Adrenal gland (tissue), 12 donors: ENCODE data around the gene ADCK1. TPM values are rescaled to one million over a fixed set of nuclear protein-coding genes. Genes with fewer than 3 reads are reported as not detected.

Experiments
- DNase-seq, 7 donors: peaks; one replicate each; pipeline ENCODE4 v3.0.0-alpha.2; 2019 to 2020
- H3K27ac ChIP-seq, 5 donors: fragments of 200-600 bp; sonication (generic) in 4 of 5; 1 replicate in 3 of 5; 2 replicates in 2 of 5; pipeline versions ENCODE4 v1.5.1 to v1.8.0; 2016 to 2020; ENCODE audit warnings: mild to moderate bottlenecking in 1 of 5
- H3K27me3 ChIP-seq: fragments of 200-600 bp; 2 replicates; pipeline ENCODE4 v1.8.0; 2021
- H3K36me3 ChIP-seq, 2 donors: fragments of 200-600 bp; replicated peaks in 1 of 2; 1 replicate in 1 of 2; 2 replicates in 1 of 2; pipeline versions ENCODE4 v1.5.1 to v1.8.0; 2018 to 2022
- H3K4me1 ChIP-seq, 2 donors: fragments of 200-600 bp; replicated peaks in 1 of 2; 1 replicate in 1 of 2; 2 replicates in 1 of 2; pipeline versions ENCODE4 v1.5.1 to v1.8.0; 2018 to 2021
- H3K4me3 ChIP-seq, 4 donors: fragments of 200-600 bp; sonication (generic) in 3 of 4; one replicate each; pipeline ENCODE4 v1.5.1; 2016 to 2018
- H3K9me3 ChIP-seq, 3 donors: fragments of 200-600 bp; sonication (generic) in 1 of 3; replicated peaks in 1 of 3; 1 replicate in 2 of 3; 2 replicates in 1 of 3; pipeline versions ENCODE4 v1.5.1 to v1.8.0; 2016 to 2021
- CTCF ChIP-seq, 6 experiments: fragments of 450-650 bp in 4 of 6; fragments of 200-600 bp in 2 of 6; sonication (generic) in 1 of 6; IDR thresholded peaks; 1 replicate in 5 of 6; 2 replicates in 1 of 6; pipeline versions ENCODE4 v1.5.1 to v1.8.0; 2016 to 2021; ENCODE audit warnings: antibody characterized with exemption in 6 of 6, mild to moderate bottlenecking in 2 of 6, moderate library complexity in 1 of 6
- POLR2A ChIP-seq, 2 donors: fragments of 450-650 bp; IDR thresholded peaks; one replicate each; pipeline ENCODE4 v1.6.1; 2017; ENCODE audit warnings: antibody characterized with exemption in 2 of 2, mild to moderate bottlenecking in 2 of 2, moderate library complexity in 1 of 2
- WGBS, 4 donors: extraction: QIAGEN DNeasy Blood & Tissue Kit in 2 of 4; methylation state at CpG; one replicate each; pipeline versions ENCODE4 v1.1.5 to v1.1.7; 2013 to 2017; 5-methylcytosine and 5-hydroxymethylcytosine counted together
- intact Hi-C, 2 donors: fragments of 100-400 bp; cut with DNase I; formaldehyde crosslinking; loops; one replicate each; pipeline versions ENCODE4 v1.14.1 to v1.15.0; 2022 to 2023
- polyA plus RNA-seq, 3 donors: library from polyadenylated mRNA; stranded (reverse); fragments of 200-250 nt in 2 of 3; fragments of 350-450 nt in 1 of 3; fragmentation: Illumina TruSeq in 1 of 3; extraction: RNeasy Lipid Tissue Mini Kit (QIAGEN cat#74804) in 1 of 3; gene quantifications; one replicate each; pipeline ENCODE4 v1.2.3, GENCODE V29; 2013 to 2014
- total RNA-seq, 9 donors: library from RNA; depleted of rRNA in 4 of 9; stranded (reverse); fragments of >200 nt in 4 of 9; fragments of 120-200 nt in 1 of 9; fragmentation: NEBNext Ultra II Directional in 1 of 9; extraction: Animal tissue kit (Norgen Biotek cat#: 25700) in 1 of 9; gene quantifications; one replicate each; pipeline versions ENCODE4 v1.1.0 to v1.2.4, GENCODE V29; 2013 to 2023
- donor health status: healthy with polysubstance abuse.
- donor health status: Bipolar disorder and iron deficiency.
- donor health status: DM: yes; HTN: yes; CAD: no.
- donor health status: DM: no; HTN: no; CAD: no.
- donor health status: DM: no; HTN: no; CAD: no.
- donor health status: DM: yes; HTN: yes; CAD: no.

Gene ADCK1
- total and polyA plus RNA-seq, 12 donors = 5.2 to 18.1 (median 9.9) TPM

- no peak overlapping the region for H3K27ac ChIP-seq
- no peaks in the 10 kb centered on the region for H3K27me3 ChIP-seq
- no peak overlapping the region for H3K4me3 ChIP-seq
- 67 to 95% (median 80%) methylated on average over 1 of the region's 1 CpG for WGBS, 4 donors
- H3K9me3 ChIP-seq = no peaks in the 10 kb centered on the region
- H3K36me3 ChIP-seq = no peaks in the 10 kb centered on the region
- no peaks in the 10 kb centered on the region for H3K4me1 ChIP-seq
- TF ChIP-seq CTCF (IDR thresholded peaks at IDR 0.05) (no peak), POLR2A (IDR thresholded peaks at IDR 0.05) (no peak)
- intact Hi-C loops = no loop called here
- no peak for DNase-seq
These were observed 102.9 kb downstream of the ADCK1 start for GRCh38 chr14:77902811-77903210.

DNA sequence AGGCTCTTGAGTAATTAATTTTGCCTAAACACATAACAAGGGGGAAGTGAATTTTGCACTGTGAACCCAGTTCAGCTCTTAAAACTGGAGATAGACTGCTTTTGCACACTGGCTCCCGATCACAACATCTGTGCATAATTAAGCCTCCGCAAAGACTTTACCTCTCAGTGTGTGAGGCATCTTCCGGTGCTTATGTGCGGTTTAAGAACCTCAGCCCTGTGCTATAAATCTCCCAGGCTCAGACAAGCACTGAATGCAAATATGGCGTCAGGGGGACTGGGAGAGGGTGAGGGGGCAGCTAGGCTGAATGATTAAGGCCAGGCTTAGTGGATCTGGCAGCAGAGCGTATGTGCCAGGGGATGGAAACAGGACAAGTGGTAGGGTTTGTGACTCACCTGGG, 103.3 kb downstream of the ADCK1 start:
- Histone ChIP-seq H3K36me3 (no peaks in the 10 kb centered on the region), H3K4me1 (no peaks in the 10 kb centered on the region), H3K27ac (no peak overlapping the region), H3K27me3 (no peaks in the 10 kb centered on the region), H3K4me3 (no peak overlapping the region), H3K9me3 (no peaks in the 10 kb centered on the region)
- TF ChIP-seq CTCF (IDR thresholded peaks at IDR 0.05) (no peak), POLR2A (IDR thresholded peaks at IDR 0.05) (no peak)
- 82 to 92% (median 85%) methylated on average over 6 of the region's 6 CpGs for WGBS, 4 donors
- intact Hi-C loops = no loop called here
- no peak for DNase-seq

DNA sequence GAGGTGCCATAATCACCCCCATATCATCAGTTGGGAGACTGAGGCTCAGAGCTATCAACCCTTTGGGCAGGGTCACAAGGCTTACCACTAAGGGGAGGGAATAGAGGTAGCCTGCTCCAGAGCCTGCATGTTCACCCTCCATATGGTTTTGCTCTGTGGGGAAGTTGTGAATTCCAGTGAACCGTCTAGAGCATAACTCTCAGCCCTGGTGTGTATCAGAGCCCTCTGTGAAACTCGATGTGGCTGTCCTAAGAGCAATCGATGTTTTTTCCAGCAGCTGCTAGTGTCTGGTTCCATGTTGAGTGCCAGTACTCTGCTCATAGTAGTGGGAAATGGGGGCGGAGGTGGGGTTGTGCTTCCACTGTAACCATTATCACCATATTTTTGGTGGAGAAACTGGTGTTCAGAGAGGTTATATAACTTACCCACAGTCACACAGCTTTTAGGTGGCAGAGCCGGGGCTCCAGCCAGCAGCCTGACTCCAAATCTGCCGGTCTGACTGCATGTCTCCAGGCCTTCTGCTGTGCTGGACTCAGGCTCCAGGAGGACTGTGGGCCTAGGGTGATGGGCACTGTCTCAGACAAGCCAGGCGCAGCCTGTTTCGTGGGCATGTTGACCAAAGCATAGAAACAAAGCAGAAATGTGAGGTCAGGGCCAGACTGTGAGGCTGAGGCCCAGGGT, 104.2 kb downstream of the ADCK1 start:
- Histone ChIP-seq H3K27ac (no peak overlapping the region), H3K4me1 (no peaks in the 10 kb centered on the region), H3K27me3 (no peaks in the 10 kb centered on the region), H3K4me3 (no peak overlapping the region), H3K36me3 (no peaks in the 10 kb centered on the region), H3K9me3 (no peaks in the 10 kb centered on the region)
- no peak for DNase-seq
- TF ChIP-seq CTCF (IDR thresholded peaks at IDR 0.05) (no peak), POLR2A (IDR thresholded peaks at IDR 0.05) (no peak)
- 76 to 93% (median 84%) methylated on average over 5 to 8 of the region's 8 CpGs for WGBS, 4 donors
- intact Hi-C loops = no loop called here

DNA sequence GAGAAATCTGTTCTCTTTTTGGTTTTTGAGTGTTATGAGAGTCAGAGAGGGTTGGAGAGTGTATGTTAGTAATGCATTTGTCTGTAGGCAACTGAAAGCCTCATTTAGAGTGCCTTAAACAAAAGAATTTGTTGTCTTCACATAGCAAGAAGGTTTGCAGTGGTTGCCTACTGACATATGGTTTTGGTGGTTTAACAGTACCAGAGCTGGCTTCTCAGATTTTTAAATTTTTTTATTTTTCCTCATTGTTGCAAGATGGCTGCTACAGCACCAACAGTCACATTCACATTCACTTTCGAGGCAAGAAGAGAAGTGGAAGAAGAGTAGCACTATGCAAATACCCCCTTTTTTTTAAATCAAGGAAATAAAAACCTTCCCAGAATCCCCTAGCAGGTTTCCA, 106.5 kb downstream of the ADCK1 start:
- whole genome bisulfite sequencing, 4 donors = 90 to 100% (median 98%) methylated on average over 1 of the region's 1 CpG
- no peaks in the 10 kb centered on the region for H3K36me3 ChIP-seq
- no peak overlapping the region for H3K27ac ChIP-seq
- intact Hi-C loops = no loop called here
- no peaks in the 10 kb centered on the region for H3K27me3 ChIP-seq
- H3K4me1 ChIP-seq = no peaks in the 10 kb centered on the region
- TF ChIP-seq POLR2A (IDR thresholded peaks at IDR 0.05) (no peak), CTCF (IDR thresholded peaks at IDR 0.05) (no peak)
- H3K4me3 ChIP-seq = no peak overlapping the region
- DNase-seq = no peak
- H3K9me3 ChIP-seq = no peaks in the 10 kb centered on the region
